GM12878 (cell line): Measurements from ENCODE around the gene LRRN4CL. TPM values are rescaled to one million over a fixed set of nuclear protein-coding genes. Genes with fewer than 3 reads are reported as not detected.

ENCODE experiments used
- ATAC-seq: fragments of 200-7000 bp; cut with Tn5 transposase; 3 replicates; pipeline ENCODE4 v1.9.1; 2020; ENCODE audit warnings: mild to moderate bottlenecking, moderate library complexity
- BruUV-seq: library from RNA; stranded (reverse); fragments of 400-500 nt; replicated peaks from 2 replicates; lab custom pipeline; 2021; lab: Mats Ljungman, UMichigan
- CTCF ChIA-PET: fragments of 300-600 bp; sonication (Branson Sonifier 250); formaldehyde crosslinking; extraction: SDS; loops from one replicate; lab custom pipeline; 2021; ENCODE audit warnings: inconsistent platforms; lab: Yijun Ruan, JAX
- POLR2A ChIA-PET: fragments of 350-600 bp; formaldehyde crosslinking; extraction: SDS; loops from one replicate; lab custom pipeline; 2021; ENCODE audit warnings: inconsistent platforms; lab: Charles Lee
- RAD21 ChIA-PET: fragments of 300-600 bp; sonication (Branson Sonifier 250); formaldehyde crosslinking; loops from one replicate; lab custom pipeline; 2023; ENCODE audit warnings: antibody characterized with exemption; ENCODE audit not compliant: unreplicated experiment; lab: Charles Lee
- SMC1A ChIA-PET: fragments of 300-600 bp; sonication (Branson Sonifier 250); formaldehyde crosslinking; loops from one replicate; lab custom pipeline; 2023; ENCODE audit not compliant: unreplicated experiment, uncharacterized antibody; lab: Charles Lee
- DNase-seq: peaks from one replicate; pipeline ENCODE4 v3.0.0-alpha.2; 2011; ENCODE audit warnings: low read depth, low spot score
- FAIRE-seq: peaks from 3 replicates; lab custom pipeline; 2011; peaks lifted over from hg19 to GRCh38; lab: Jason Lieb, UNC
- H2AFZ ChIP-seq: 2 replicates; pipeline ENCODE4 v1.6.0; 2011; ENCODE audit warnings: low read depth, low read length, control low read depth; ENCODE audit not compliant: control insufficient read depth
- H3K27ac ChIP-seq: 2 replicates; pipeline ENCODE4 v1.5.1; 2011; ENCODE audit warnings: control low read depth; ENCODE audit not compliant: control insufficient read depth, insufficient read depth
- H3K27me3 ChIP-seq, 2 experiments: replicated peaks in 1 of 2; 2 replicates each; pipeline versions ENCODE4 v1.6.0 to v1.6.1; 2011; ENCODE audit warnings: low read length in 1 of 2; ENCODE audit not compliant: control insufficient read depth in 2 of 2, insufficient read depth in 2 of 2
- H3K36me3 ChIP-seq, 2 experiments: 2 replicates each; pipeline ENCODE4 v1.5.1; 2011; ENCODE audit warnings: low read length in 1 of 2; ENCODE audit not compliant: control insufficient read depth in 2 of 2, insufficient read depth in 2 of 2
- H3K4me1 ChIP-seq: 2 replicates; pipeline ENCODE4 v1.6.1; 2011; ENCODE audit warnings: mild to moderate bottlenecking, low read length, moderate library complexity, mixed read lengths; ENCODE audit not compliant: control insufficient read depth, insufficient read depth
- H3K4me2 ChIP-seq: 2 replicates; pipeline ENCODE4 v1.6.0; 2011; ENCODE audit warnings: control low read depth; ENCODE audit not compliant: control insufficient read depth, insufficient read depth
- H3K4me3 ChIP-seq: fragments of 200-600 bp; sonication (generic); 2 replicates; pipeline ENCODE4 v1.5.1; 2016
- H3K79me2 ChIP-seq: 2 replicates; pipeline ENCODE4 v1.6.0; 2011; ENCODE audit warnings: low read length; ENCODE audit not compliant: control insufficient read depth, insufficient read depth
- H3K9ac ChIP-seq: 2 replicates; pipeline ENCODE4 v1.8.0; 2011; ENCODE audit warnings: low read length, control low read depth, mixed read lengths; ENCODE audit not compliant: control insufficient read depth, insufficient read depth
- H3K9me3 ChIP-seq: replicated peaks from 3 replicates; pipeline ENCODE4 v1.5.1; 2011; ENCODE audit warnings: mild to moderate bottlenecking, low read length; ENCODE audit not compliant: control insufficient read depth, insufficient read depth
- H4K20me1 ChIP-seq: 2 replicates; pipeline ENCODE4 v1.6.0; 2011; ENCODE audit not compliant: control insufficient read depth, insufficient read depth
- CBFB ChIP-seq: IDR thresholded peaks from 2 replicates; pipeline ENCODE4 v1.6.1; 2016; ENCODE audit warnings: antibody characterized with exemption, low read depth
- CREB1 ChIP-seq: IDR thresholded peaks from 2 replicates; pipeline ENCODE4 v1.6.1; 2012; ENCODE audit warnings: low read depth, mild to moderate bottlenecking, inconsistent platforms
- EP300 ChIP-seq, 2 experiments: fragments of 150-350 bp in 1 of 2; IDR thresholded peaks; 2 replicates each; pipeline ENCODE4 v1.6.1; 2011 to 2012; ENCODE audit warnings: low read depth in 2 of 2, low read length in 2 of 2, borderline replicate concordance in 1 of 2, improper control_type of control experiment in 1 of 2, inconsistent platforms in 1 of 2; ENCODE audit not compliant: control insufficient read depth in 1 of 2
- GABPA ChIP-seq: IDR thresholded peaks from 2 replicates; pipeline ENCODE4 v1.6.1; 2014; ENCODE audit warnings: antibody characterized with exemption, low read depth, mild to moderate bottlenecking, inconsistent platforms
- JUNB ChIP-seq: IDR thresholded peaks from 2 replicates; pipeline ENCODE4 v1.6.1; 2016; ENCODE audit warnings: antibody characterized with exemption, mild to moderate bottlenecking
- KLF5 ChIP-seq: fragments of 450-650 bp; IDR thresholded peaks from 2 replicates; pipeline ENCODE4 v1.6.1; 2014; ENCODE audit warnings: mild to moderate bottlenecking; ENCODE audit not compliant: partially characterized antibody
- MEF2B ChIP-seq: fragments of 450-650 bp; IDR thresholded peaks from 2 replicates; pipeline ENCODE4 v1.6.1; 2018; ENCODE audit warnings: mild to moderate bottlenecking, moderate library complexity; ENCODE audit not compliant: partially characterized antibody, poor library complexity, severe bottlenecking
- MYC ChIP-seq: IDR thresholded peaks from 2 replicates; pipeline ENCODE4 v1.6.1; 2011; ENCODE audit warnings: mild to moderate bottlenecking, low read length, moderate library complexity, inconsistent platforms; ENCODE audit not compliant: insufficient read depth, insufficient replicate concordance, insufficient read length, severe bottlenecking
- PML ChIP-seq: IDR thresholded peaks from 2 replicates; pipeline ENCODE4 v1.6.1; 2012; ENCODE audit warnings: low read length, inconsistent platforms
- POLR2AphosphoS2 ChIP-seq: IDR thresholded peaks from 2 replicates; pipeline ENCODE4 v1.6.1; 2011; ENCODE audit warnings: low read depth, mild to moderate bottlenecking, low read length, improper control_type of control experiment, moderate library complexity
- PRDM15 ChIP-seq: fragments of 450-650 bp; formaldehyde crosslinking; IDR thresholded peaks from 2 replicates; pipeline ENCODE4 v1.4.0; 2020; ENCODE audit warnings: mild to moderate bottlenecking, moderate library complexity
- RELA ChIP-seq: fragments of 450-650 bp; IDR thresholded peaks from 2 replicates; pipeline ENCODE4 v1.8.0; 2014; ENCODE audit warnings: borderline replicate concordance; ENCODE audit not compliant: partially characterized antibody
- SREBF2 ChIP-seq: IDR thresholded peaks from 2 replicates; pipeline ENCODE4 v1.6.1; 2012; ENCODE audit warnings: mild to moderate bottlenecking, low read length
- ZSCAN29 ChIP-seq: fragments of 450-650 bp; IDR thresholded peaks from 2 replicates; pipeline ENCODE4 v1.6.1; 2017; ENCODE audit warnings: mild to moderate bottlenecking, moderate library complexity
- WGBS: methylation state at CpG from one replicate; pipeline ENCODE4 v1.1.6; 2016; ENCODE audit warnings: low lambda C conversion rate; ENCODE audit not compliant: insufficient replicate concordance, insufficient coverage; ENCODE audit errors: missing lambda C conversion rate; 5-methylcytosine and 5-hydroxymethylcytosine counted together
- in situ Hi-C: fragments of 300-500 bp; cut with MboI; formaldehyde crosslinking; loops from 9 replicates; pipeline ENCODE4 v1.14.3; 2018; ENCODE audit warnings: mixed read lengths
- intact Hi-C: fragments of 100-400 bp; cut with micrococcal nuclease; formaldehyde crosslinking; loops from one replicate; pipeline ENCODE4 v1.14.2; 2022; ENCODE audit not compliant: unreplicated experiment
- polyA plus RNA-seq, 11 experiments: library from polyadenylated mRNA; depleted of rRNA in 4 of 11; unstranded in 6 of 11; stranded (reverse) in 5 of 11; fragments of >200 nt; fragmentation: Nextera tagmentation in 4 of 11; fragmentation: Illumina TruSeq in 1 of 11; extraction: Ambion mirVana in 4 of 11; extraction: Trizol in 1 of 11; gene quantifications; 1 replicate in 1 of 11; 2 replicates in 10 of 11; pipeline versions ENCODE4 v1.2.1 to v1.2.3, GENCODE V29; 2011 to 2016; ENCODE audit warnings: inconsistent platforms in 2 of 11, missing spikeins in 2 of 11, low read depth in 1 of 11
- total RNA-seq, 4 experiments: library from RNA; depleted of rRNA in 3 of 4; stranded (reverse); fragments of >200 nt in 3 of 4; fragmentation: Illumina TruSeq in 1 of 4; extraction: Trizol in 1 of 4; gene quantifications; 2 replicates each; pipeline versions ENCODE4 v1.2.1 to v1.2.3, GENCODE V29; 2013 to 2021
- TF ChIP-seq, protein P1 (sequence below): IDR thresholded peaks from 2 replicates; pipeline ENCODE4 v1.6.1; 2012; ENCODE audit warnings: low read depth, low read length, improper control_type of control experiment
- TF ChIP-seq, protein P2 (sequence below): IDR thresholded peaks from 2 replicates; pipeline ENCODE4 v1.6.1; 2011; ENCODE audit warnings: borderline replicate concordance, low read depth, mild to moderate bottlenecking, moderate library complexity, mixed read lengths, low read length; ENCODE audit not compliant: insufficient read depth; ENCODE audit errors: extremely low read length

LRRN4CL gene
- total and polyA plus RNA-seq, 10 of the 15 experiments (the other 5 are each of a cell fraction or from before 2014, with no cell fraction given), result 0.01 to 0.06 TPM; not detected in 8

- Histone ChIP-seq H3K79me2 (peaks cover 46% of the 10 kb centered on the region), H3K4me3 (peak within 1 kb of the TSS; percentile 88), H2AFZ (peak within 1 kb of the TSS; percentile 75), H3K27me3 (no peaks in the 10 kb centered on the region), H4K20me1 (no peaks in the 10 kb centered on the region; the same call in 1 of the 2 replicates), H3K9me3 (no peaks in the 10 kb centered on the region), H3K9ac (peak within 1 kb of the TSS; percentile 87), H3K4me2 (peak within 1 kb of the TSS; percentile 64), H3K27ac (peak within 1 kb of the TSS; percentile 75), H3K36me3 (peaks cover 0 to 9% of the 10 kb centered on the region in 2 experiments; a peak in 1 of 4 replicates), H3K4me1 (peaks cover 19% of the 10 kb centered on the region)
- POLR2A ChIA-PET, result interaction anchor here (0.6 to 16.2 kb wide), 26 partner anchors 9 to 1569 kb away, joined by 3 to 295 read pairs (median 6); partner anchors contain the start of genes B3GAT3, EEF1G, FKBP2 and GANAB
- SMC1A ChIA-PET, result interaction anchor here (0.8 to 2.2 kb wide), 7 partner anchors 9 to 277 kb away, joined by 3 to 9 read pairs (median 4); partner anchors contain the start of gene TUT1
- CTCF ChIA-PET, result interaction anchor here (0.8 to 1.5 kb wide), 9 partner anchors 10 to 290 kb away, joined by 3 to 5 read pairs (median 3); partner anchors contain the start of gene TUT1
- RAD21 ChIA-PET, result interaction anchor here (0.8 to 2.7 kb wide), 12 partner anchors 9 to 129 kb away, joined by 3 to 14 read pairs (median 4); partner anchors contain the start of genes B3GAT3, HNRNPUL2, MTA2 and TTC9C
- BruUV-seq, result TSS peak; percentile 78
- DNase-seq (no peak), FAIRE-seq (peak; percentile 93), ATAC-seq (peak; percentile 89)
- intact Hi-C loops (loop anchor here (2.0 to 5.0 kb wide), 3 partner anchors 59 to 191 kb away; partner anchors contain the start of genes EML3, ROM1 and TUT1), in situ Hi-C loops (no loop called here)
- WGBS, result 2% methylated on average over 59 of the region's 59 CpGs
- TF ChIP-seq EP300 (IDR thresholded peaks at IDR 0.05; ENCODE audit: borderline replicate concordance in 1 of 2, control insufficient read depth in 1 of 2, low read depth in 2 of 2, low read length in 2 of 2), result no peak
- no peak for TF ChIP-seq JUNB
- TF ChIP-seq CREB1, result peak; percentile 10; the same call in 1 of the 2 replicates
- TF ChIP-seq POLR2AphosphoS2, result no peak; the same call in 1 of the 2 replicates
- TF ChIP-seq PML, result peak; percentile 90
- no peak for TF ChIP-seq MEF2B
- TF ChIP-seq, protein P1, sequence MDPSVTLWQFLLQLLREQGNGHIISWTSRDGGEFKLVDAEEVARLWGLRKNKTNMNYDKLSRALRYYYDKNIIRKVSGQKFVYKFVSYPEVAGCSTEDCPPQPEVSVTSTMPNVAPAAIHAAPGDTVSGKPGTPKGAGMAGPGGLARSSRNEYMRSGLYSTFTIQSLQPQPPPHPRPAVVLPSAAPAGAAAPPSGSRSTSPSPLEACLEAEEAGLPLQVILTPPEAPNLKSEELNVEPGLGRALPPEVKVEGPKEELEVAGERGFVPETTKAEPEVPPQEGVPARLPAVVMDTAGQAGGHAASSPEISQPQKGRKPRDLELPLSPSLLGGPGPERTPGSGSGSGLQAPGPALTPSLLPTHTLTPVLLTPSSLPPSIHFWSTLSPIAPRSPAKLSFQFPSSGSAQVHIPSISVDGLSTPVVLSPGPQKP, result no peak
- TF ChIP-seq CBFB, result peak; percentile 84
- TF ChIP-seq, protein P2, sequence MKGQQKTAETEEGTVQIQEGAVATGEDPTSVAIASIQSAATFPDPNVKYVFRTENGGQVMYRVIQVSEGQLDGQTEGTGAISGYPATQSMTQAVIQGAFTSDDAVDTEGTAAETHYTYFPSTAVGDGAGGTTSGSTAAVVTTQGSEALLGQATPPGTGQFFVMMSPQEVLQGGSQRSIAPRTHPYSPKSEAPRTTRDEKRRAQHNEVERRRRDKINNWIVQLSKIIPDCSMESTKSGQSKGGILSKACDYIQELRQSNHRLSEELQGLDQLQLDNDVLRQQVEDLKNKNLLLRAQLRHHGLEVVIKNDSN, result no peak
- TF ChIP-seq SREBF2, result no peak
- no peak for TF ChIP-seq ZSCAN29
- peak; percentile 18 for TF ChIP-seq KLF5
- peak; percentile 58 for TF ChIP-seq RELA
- peak; percentile 56 for TF ChIP-seq MYC
- TF ChIP-seq GABPA, result peak; percentile 64
- TF ChIP-seq PRDM15 (CRISPR knock-in tag), result no peak
These were observed 17.5 kb downstream of the LRRN4CL start, which contains the start of the genes LBHD1 and UQCC3 for GRCh38 chr11:62671608-62672389. Gene LBHD1, minus strand, starts transcription at chr11:62672267. Its CDS starts 2,236 bp downstream, at chr11:62670031. Gene UQCC3, plus strand, starts transcription at chr11:62671673. Its CDS starts 73 bp downstream, at chr11:62671746.
